CD4-positive, alpha-beta T cell (primary cell): ENCODE measurements around the gene SETBP1. TPM values are rescaled to one million over a fixed set of nuclear protein-coding genes. Genes with fewer than 3 reads are reported as not detected.

Source experiments
- ATAC-seq: fragments of 200-7000 bp; cut with Tn5 transposase; one replicate; pipeline ENCODE4 v1.10.0; 2022; ENCODE audit warnings: mild to moderate bottlenecking; ENCODE audit not compliant: poor library complexity
- CTCF ChIA-PET: fragments of 350-600 bp; sonication (Branson Sonifier 250); formaldehyde crosslinking; loops from one replicate; lab custom pipeline; 2021; ENCODE audit warnings: antibody characterized with exemption, inconsistent platforms; lab: Charles Lee
- POLR2A ChIA-PET: fragments of 350-600 bp; sonication (Branson Sonifier 250); formaldehyde crosslinking; loops from one replicate; lab custom pipeline; 2021; ENCODE audit warnings: antibody characterized with exemption, inconsistent platforms; lab: Charles Lee
- DNase-seq, 14 experiments: peaks; one replicate each; pipeline ENCODE4 v3.0.0-alpha.2; 2013 to 2020; ENCODE audit warnings: mixed read lengths in 2 of 14
- H3K27ac ChIP-seq, 2 donors: one replicate each; pipeline versions ENCODE4 v1.5.1 to v1.7.0; 2013; ENCODE audit warnings: low read length in 2 of 2, low read depth in 1 of 2, mild to moderate bottlenecking in 1 of 2
- H3K27me3 ChIP-seq, 2 experiments: 1 replicate in 1 of 2; 2 replicates in 1 of 2; pipeline versions ENCODE4 v1.6.1 to v1.7.0; 2013; ENCODE audit warnings: low read length in 2 of 2, control low read depth in 1 of 2, mild to moderate bottlenecking in 1 of 2, moderate library complexity in 1 of 2; ENCODE audit not compliant: insufficient read depth in 2 of 2, control insufficient read depth in 1 of 2
- H3K36me3 ChIP-seq: one replicate; pipeline ENCODE4 v1.6.1; 2013; ENCODE audit warnings: low read length, control low read depth; ENCODE audit not compliant: insufficient read depth
- H3K4me1 ChIP-seq: one replicate; pipeline ENCODE4 v1.6.1; 2013; ENCODE audit warnings: low read length, control low read depth; ENCODE audit not compliant: insufficient read depth
- H3K4me3 ChIP-seq: one replicate; pipeline ENCODE4 v1.5.1; 2013; ENCODE audit warnings: mild to moderate bottlenecking, low read length, moderate library complexity
- H3K9me3 ChIP-seq, 2 experiments: 1 replicate in 1 of 2; 2 replicates in 1 of 2; pipeline versions ENCODE4 v1.6.1 to v1.7.0; 2013; ENCODE audit warnings: low read length in 2 of 2, mild to moderate bottlenecking in 2 of 2, control low read depth in 1 of 2, moderate library complexity in 1 of 2; ENCODE audit not compliant: control insufficient read depth in 1 of 2, insufficient read depth in 1 of 2
- H3K27ac Mint-ChIP-seq: one replicate; pipeline ENCODE4 v1.8.0; 2020; ENCODE audit warnings: mixed read lengths
- H3K27me3 Mint-ChIP-seq: one replicate; pipeline ENCODE4 v1.8.0; 2021; ENCODE audit warnings: mixed read lengths
- H3K36me3 Mint-ChIP-seq: one replicate; pipeline ENCODE4 v1.8.0; 2021; ENCODE audit warnings: low read depth, mixed read lengths
- H3K4me1 Mint-ChIP-seq: one replicate; pipeline ENCODE4 v1.8.0; 2021; ENCODE audit warnings: low read depth, mixed read lengths
- H3K4me3 Mint-ChIP-seq: one replicate; pipeline ENCODE4 v1.8.0; 2020; ENCODE audit warnings: mild to moderate bottlenecking, mixed read lengths
- H3K9me3 Mint-ChIP-seq: one replicate; pipeline ENCODE4 v1.8.0; 2020; ENCODE audit warnings: mixed read lengths
- CTCF ChIP-seq: fragments of 200-600 bp; IDR thresholded peaks from one replicate; pipeline ENCODE4 v1.8.0; 2022; ENCODE audit warnings: antibody characterized with exemption, mild to moderate bottlenecking
- intact Hi-C, 2 experiments: fragments of 100-400 bp; cut with DNase I in 1 of 2; cut with micrococcal nuclease in 1 of 2; formaldehyde crosslinking; loops; one replicate each; pipeline versions ENCODE4 v1.15.1 to v1.9.0; 2023 to 2025; cut with DNase I, micrococcal nuclease
- total RNA-seq, 174 experiments: library from RNA in 2 of 174; stranded (reverse) in 2 of 174; gene quantifications; one replicate each; pipeline ENCODE4 v1.2.3 and lab custom pipeline; 2021 to 2026

The SETBP1 gene
- total RNA-seq, 2 experiments from 2014 or later: 0.25 to 0.41 TPM

GRCh38 chr18:44699572-44700261 lies 19.0 kb downstream of the SETBP1 start:
- ATAC-seq: no peak
- Mint-ChIP-seq H3K36me3 (no peaks in the 10 kb centered on the region), H3K4me3 (no peak overlapping the region), H3K9me3 (no peaks in the 10 kb centered on the region), H3K27me3 (no peaks in the 10 kb centered on the region), H3K27ac (no peak overlapping the region), H3K4me1 (peaks cover 5% of the 10 kb centered on the region)
- DNase-seq: no peak
- no peaks in the 10 kb centered on the region for H3K36me3 ChIP-seq
- H3K4me1 ChIP-seq: no peaks in the 10 kb centered on the region
- intact Hi-C loops: no loop called here
- H3K27ac ChIP-seq: no peak overlapping the region
- ChIA-PET CTCF (no interaction called here), POLR2A (no interaction called here)
- no peak for TF ChIP-seq CTCF
- no peak overlapping the region for H3K4me3 ChIP-seq
- H3K9me3 ChIP-seq: no peaks in the 10 kb centered on the region
- no peaks in the 10 kb centered on the region for H3K27me3 ChIP-seq

- Mint-ChIP-seq H3K4me3 (no peak overlapping the region), H3K27ac (no peak overlapping the region), H3K9me3 (no peaks in the 10 kb centered on the region), H3K36me3 (no peaks in the 10 kb centered on the region), H3K27me3 (no peaks in the 10 kb centered on the region), H3K4me1 (peaks cover 5% of the 10 kb centered on the region)
- Histone ChIP-seq H3K4me3 (no peak overlapping the region), H3K27ac (no peak overlapping the region), H3K4me1 (no peaks in the 10 kb centered on the region), H3K27me3 (no peaks in the 10 kb centered on the region), H3K9me3 (no peaks in the 10 kb centered on the region), H3K36me3 (no peaks in the 10 kb centered on the region)
- POLR2A ChIA-PET: no interaction called here
- DNase-seq: peak in 3 of 14 experiments; percentile 9 to 62 (median 25)
- ATAC-seq: no peak
- CTCF ChIA-PET: no interaction called here
- intact Hi-C loops: no loop called here
- no peak for TF ChIP-seq CTCF
Measured at GRCh38 chr18:44700652-44701051, 20.0 kb downstream of the SETBP1 start.

GRCh38 chr18:44701227-44701626 lies 20.5 kb downstream of the SETBP1 start:
- Histone ChIP-seq H3K4me3 (no peak overlapping the region), H3K27me3 (no peaks in the 10 kb centered on the region), H3K27ac (no peak overlapping the region), H3K9me3 (no peaks in the 10 kb centered on the region), H3K36me3 (no peaks in the 10 kb centered on the region), H3K4me1 (no peaks in the 10 kb centered on the region)
- Mint-ChIP-seq H3K27ac (no peak overlapping the region), H3K9me3 (no peaks in the 10 kb centered on the region), H3K36me3 (no peaks in the 10 kb centered on the region), H3K27me3 (no peaks in the 10 kb centered on the region), H3K4me1 (peaks cover 5% of the 10 kb centered on the region), H3K4me3 (no peak overlapping the region)
- DNase-seq: no peak
- no peak for ATAC-seq
- CTCF ChIA-PET: no interaction called here
- intact Hi-C loops: no loop called here
- no peak for TF ChIP-seq CTCF
- POLR2A ChIA-PET: no interaction called here
